Measurements from ENCODE around the gene APOD. TPM values are rescaled to one million over a fixed set of nuclear protein-coding genes. Genes with fewer than 3 reads are reported as not detected.
"Not testable (repeated sequence)": the region's sequence is repeated elsewhere in the genome, so short reads cannot be mapped to it uniquely, and the experiment has no call there.

APOD gene
- total RNA-seq, 6 experiments from 2014 or later, result 0.14 to 0.38 TPM; not detected in 4

GRCh38 chr3:195613468-195614069 is 29.8 kb upstream of the APOD start:
- no peaks in the 10 kb centered on the region; the same call in 1 of the 2 replicates for H3K36me3 Mint-ChIP-seq (ENCODE audit: low read depth)
- no peaks in the 10 kb centered on the region for H3K4me1 Mint-ChIP-seq (ENCODE audit: low read depth)
- no peak overlapping the region for H3K27ac Mint-ChIP-seq
- H3K27me3 Mint-ChIP-seq (ENCODE audit: insufficient read depth), result peaks cover 16% of the 10 kb centered on the region
- H3K4me3 Mint-ChIP-seq, result no peak overlapping the region
- DNase-seq, result no peak
- peaks cover 8% of the 10 kb centered on the region for H3K9me3 Mint-ChIP-seq
- no peak for TF ChIP-seq CTCF (IDR thresholded peaks at IDR 0.05)

GRCh38 chr3:195612075-195612800 is 28.5 kb upstream of the APOD start:
- TF ChIP-seq CTCF (IDR thresholded peaks at IDR 0.05), result no peak
- peaks cover 21% of the 10 kb centered on the region for H3K9me3 Mint-ChIP-seq
- H3K27ac Mint-ChIP-seq, result no peak overlapping the region
- H3K27me3 Mint-ChIP-seq (ENCODE audit: insufficient read depth), result peaks cover 16% of the 10 kb centered on the region
- H3K4me1 Mint-ChIP-seq (ENCODE audit: low read depth), result no peaks in the 10 kb centered on the region
- H3K4me3 Mint-ChIP-seq, result no peak overlapping the region
- no peak for DNase-seq
- peaks cover 3% of the 10 kb centered on the region for H3K36me3 Mint-ChIP-seq (ENCODE audit: low read depth)

GRCh38 chr3:195609229-195609628 is 25.5 kb upstream of the APOD start:
- TF ChIP-seq CTCF (IDR thresholded peaks at IDR 0.05), result no peak
- no peaks in the 10 kb centered on the region for H3K4me1 Mint-ChIP-seq (ENCODE audit: low read depth)
- peaks cover 45% of the 10 kb centered on the region for H3K9me3 Mint-ChIP-seq
- peaks cover 10% of the 10 kb centered on the region for H3K36me3 Mint-ChIP-seq (ENCODE audit: low read depth)
- no peak for DNase-seq
- H3K4me3 Mint-ChIP-seq, result no peak overlapping the region
- peaks cover 11% of the 10 kb centered on the region for H3K27me3 Mint-ChIP-seq (ENCODE audit: insufficient read depth)
- no peak overlapping the region for H3K27ac Mint-ChIP-seq

GRCh38 chr3:195601785-195602184 is 18.0 kb upstream of the APOD start:
- H3K36me3 Mint-ChIP-seq (ENCODE audit: low read depth); DNase-seq; H3K4me3 Mint-ChIP-seq; H3K27ac Mint-ChIP-seq; H3K4me1 Mint-ChIP-seq (ENCODE audit: low read depth): not testable (repeated sequence)
- Mint-ChIP-seq H3K9me3 (peaks cover 20% of the 10 kb centered on the region), H3K27me3 (ENCODE audit: insufficient read depth) (peaks cover 10% of the 10 kb centered on the region)

- Mint-ChIP-seq H3K27me3 (ENCODE audit: insufficient read depth) (peaks cover 10% of the 10 kb centered on the region), H3K9me3 (peaks cover 16% of the 10 kb centered on the region), H3K4me3 (no peak overlapping the region), H3K36me3 (ENCODE audit: low read depth) (peaks cover 4% of the 10 kb centered on the region; the same call in 1 of the 2 replicates), H3K27ac (no peak overlapping the region), H3K4me1 (ENCODE audit: low read depth) (no peaks in the 10 kb centered on the region)
- TF ChIP-seq CTCF (IDR thresholded peaks at IDR 0.05), result no peak
- no peak for DNase-seq
Observed at GRCh38 chr3:195601382-195601781, 17.6 kb upstream of the APOD start.

GRCh38 chr3:195599926-195600325 is 16.2 kb upstream of the APOD start:
- H3K4me3 Mint-ChIP-seq; H3K36me3 Mint-ChIP-seq (ENCODE audit: low read depth); DNase-seq; H3K9me3 Mint-ChIP-seq; H3K27ac Mint-ChIP-seq; H3K4me1 Mint-ChIP-seq (ENCODE audit: low read depth): not testable (repeated sequence)
- H3K27me3 Mint-ChIP-seq (ENCODE audit: insufficient read depth), result peaks cover 18% of the 10 kb centered on the region

GRCh38 chr3:195599516-195599915 is 15.8 kb upstream of the APOD start:
- not testable (repeated sequence) for H3K9me3 Mint-ChIP-seq; H3K27ac Mint-ChIP-seq; DNase-seq; H3K36me3 Mint-ChIP-seq (ENCODE audit: low read depth); H3K4me1 Mint-ChIP-seq (ENCODE audit: low read depth); H3K4me3 Mint-ChIP-seq
- H3K27me3 Mint-ChIP-seq (ENCODE audit: insufficient read depth), result peaks cover 18% of the 10 kb centered on the region

Data from HFFc6 (cell line).